HG03280 (cell line): Measurements from ENCODE around the gene TLX1.
"Not testable (repeated sequence)": the region's sequence is repeated elsewhere in the genome, so short reads cannot be mapped to it uniquely, and the experiment has no call there.

ENCODE experiments used
- ATAC-seq: cut with Tn5 transposase; IDR thresholded peaks from one replicate; pipeline ENCODE4 v1.9.1; 2021; ENCODE audit warnings: mild to moderate bottlenecking, moderate library complexity; ENCODE audit not compliant: unreplicated experiment

Gene TLX1

GRCh38 chr10:101146392-101147251 lies 15.5 kb downstream of the TLX1 start:
- no peak for ATAC-seq

- no peak for ATAC-seq
These were observed 20.3 kb downstream of the TLX1 start for GRCh38 chr10:101151395-101151794.

- ATAC-seq = no peak
These were observed 21.2 kb downstream of the TLX1 start for GRCh38 chr10:101152316-101152715.

- ATAC-seq = not testable (repeated sequence)
These were observed 23.4 kb downstream of the TLX1 start for GRCh38 chr10:101154506-101154905.

- ATAC-seq = no peak
These were observed 24.8 kb downstream of the TLX1 start for GRCh38 chr10:101155896-101156295.

GRCh38 chr10:101157756-101158458 lies 26.8 kb downstream of the TLX1 start:
- no peak for ATAC-seq

- no peak for ATAC-seq
These were observed 27.5 kb downstream of the TLX1 start for GRCh38 chr10:101158459-101159058.

GRCh38 chr10:101161494-101162299 lies 30.6 kb downstream of the TLX1 start:
- ATAC-seq = no peak

- no peak for ATAC-seq
These were observed 31.6 kb downstream of the TLX1 start for GRCh38 chr10:101162677-101163076.

GRCh38 chr10:101164020-101164419 lies 32.9 kb downstream of the TLX1 start:
- no peak for ATAC-seq

- no peak for ATAC-seq
These were observed 34.6 kb downstream of the TLX1 start for GRCh38 chr10:101165736-101166135.

GRCh38 chr10:101166430-101166829 lies 35.3 kb downstream of the TLX1 start:
- no peak for ATAC-seq

- ATAC-seq = no peak
These were observed 41.6 kb downstream of the TLX1 start for GRCh38 chr10:101172741-101173140.

GRCh38 chr10:101174319-101174718 lies 43.2 kb downstream of the TLX1 start:
- ATAC-seq = no peak

- ATAC-seq = no peak
These were observed 45.5 kb downstream of the TLX1 start for GRCh38 chr10:101176577-101176976.

- ATAC-seq = no peak
These were observed 51.8 kb downstream of the TLX1 start for GRCh38 chr10:101182936-101183335.

GRCh38 chr10:101183458-101184183 lies 52.5 kb downstream of the TLX1 start:
- ATAC-seq = no peak
